Stomach (tissue), 9 donors: ENCODE data around the gene RPL13A. TPM values are rescaled to one million over a fixed set of nuclear protein-coding genes. Genes with fewer than 3 reads are reported as not detected.

ENCODE experiments used
- DNase-seq, 2 donors: peaks; one replicate each; pipeline versions ENCODE4 v3.0.0 to v3.0.0-alpha.2; 2013 to 2019
- H3K27ac ChIP-seq, 5 donors: fragments of 200-600 bp in 4 of 5; sonication (generic) in 4 of 5; one replicate each; pipeline ENCODE4 v1.5.1; 2013 to 2019; ENCODE audit warnings: mild to moderate bottlenecking in 1 of 5, moderate library complexity in 1 of 5
- H3K27me3 ChIP-seq, 3 donors: fragments of 200-600 bp; sonication (generic); one replicate each; pipeline ENCODE4 v1.5.1; 2017 to 2019; ENCODE audit warnings: mixed run types in 1 of 3
- H3K36me3 ChIP-seq, 4 donors: fragments of 200-600 bp; sonication (generic); 1 replicate in 3 of 4; 2 replicates in 1 of 4; pipeline ENCODE4 v1.5.1; 2016 to 2019
- H3K4me1 ChIP-seq, 4 donors: fragments of 200-600 bp; sonication (generic); one replicate each; pipeline ENCODE4 v1.5.1; 2016 to 2019
- H3K4me3 ChIP-seq, 4 donors: fragments of 200-600 bp; sonication (generic) in 3 of 4; one replicate each; pipeline ENCODE4 v1.5.1; 2016 to 2019; ENCODE audit warnings: mild to moderate bottlenecking in 1 of 4
- H3K9me3 ChIP-seq, 4 donors: fragments of 200-600 bp; sonication (generic); one replicate each; pipeline ENCODE4 v1.5.1; 2016 to 2019
- CTCF ChIP-seq, 7 experiments: fragments of 450-650 bp in 4 of 7; fragments of 200-600 bp in 3 of 7; sonication (generic) in 3 of 7; IDR thresholded peaks; one replicate each; pipeline ENCODE4 v1.5.1; 2016 to 2019; ENCODE audit warnings: antibody characterized with exemption in 7 of 7, control low read depth in 2 of 7, mild to moderate bottlenecking in 1 of 7
- EP300 ChIP-seq: sonication (generic); formaldehyde crosslinking; IDR thresholded peaks from one replicate; pipeline ENCODE4 v1.6.1; 2017; ENCODE audit warnings: antibody characterized with exemption
- POLR2A ChIP-seq, 4 donors: fragments of 450-650 bp; IDR thresholded peaks; one replicate each; pipeline ENCODE4 v1.6.1; 2016; ENCODE audit warnings: antibody characterized with exemption in 4 of 4, control low read depth in 2 of 4, mild to moderate bottlenecking in 1 of 4, moderate library complexity in 1 of 4
- POLR2AphosphoS5 ChIP-seq, 3 donors: sonication (generic); formaldehyde crosslinking; IDR thresholded peaks; one replicate each; pipeline ENCODE4 v1.6.1; 2016; ENCODE audit warnings: antibody characterized with exemption in 3 of 3
- WGBS, 5 donors: extraction: QIAGEN DNeasy Blood & Tissue Kit in 3 of 5; methylation state at CpG; one replicate each; pipeline versions ENCODE4 v1.1.5 to v1.1.7; 2013 to 2018; 5-methylcytosine and 5-hydroxymethylcytosine counted together
- intact Hi-C: fragments of 100-400 bp; cut with DNase I; formaldehyde crosslinking; loops from one replicate; pipeline ENCODE4 v1.15.1; 2023; ENCODE audit warnings: low total_unique reads
- polyA plus RNA-seq, 3 donors: library from polyadenylated mRNA; stranded (reverse); fragments of 200-250 nt; gene quantifications; one replicate each; pipeline ENCODE4 v1.2.3, GENCODE V29; 2013
- total RNA-seq, 5 donors: library from RNA; depleted of rRNA; stranded (reverse); fragments of >200 nt; gene quantifications; one replicate each; pipeline versions ENCODE4 v1.1.0 to v1.2.3, GENCODE V29; 2014 to 2016
- donor health status: healthy with polysubstance abuse.
- donor health status: Bipolar disorder and iron deficiency.
- donor health status: healthy.

The RPL13A gene
- total and polyA plus RNA-seq, 8 donors: 2,540 to 5,817 (median 3,195) TPM

- Histone ChIP-seq H3K4me3 (no peak overlapping the region), H3K27ac (peak overlapping the region in 1 of 5 donors; percentile 43)
- WGBS, 5 donors: 73 to 78% (median 76%) methylated on average over 9 of the region's 9 CpGs
Measured at GRCh38 chr19:49503582-49503962, 16.2 kb downstream of the RPL13A start.

GRCh38 chr19:49506575-49507105, 19.2 kb downstream of the RPL13A start:
- peak; percentile 76 to 85 for DNase-seq
- H3K27ac ChIP-seq: no peak overlapping the region
- H3K27me3 ChIP-seq: no peaks in the 10 kb centered on the region
- no peaks in the 10 kb centered on the region for H3K9me3 ChIP-seq
- H3K4me1 ChIP-seq: peaks cover 2 to 18% (median 15%) of the 10 kb centered on the region in 4 donors
- no peak overlapping the region for H3K4me3 ChIP-seq
- intact Hi-C loops: loop anchor here (5.0 kb wide), 1 partner anchor 36 kb away; no protein-coding TSS in a partner anchor
- TF ChIP-seq POLR2AphosphoS5 (IDR thresholded peaks at IDR 0.05) (no peak), EP300 (no peak), POLR2A (IDR thresholded peaks at IDR 0.05) (no peak), CTCF (IDR thresholded peaks at IDR 0.05) (peak in 5 of 7 experiments; percentile 61 to 90 (median 80))
- WGBS, 5 donors: 24 to 34% (median 28%) methylated on average over 8 of the region's 8 CpGs
- H3K36me3 ChIP-seq: no peaks in the 10 kb centered on the region

More at GRCh38 chr19:49503582-49503962, 16.2 kb downstream of the RPL13A start:
- TF ChIP-seq EP300 (no peak), POLR2A (IDR thresholded peaks at IDR 0.05) (no peak), CTCF (IDR thresholded peaks at IDR 0.05) (no peak), POLR2AphosphoS5 (IDR thresholded peaks at IDR 0.05) (no peak)
- DNase-seq: no peak
- H3K36me3 ChIP-seq: peaks cover 15 to 17% (median 16%) of the 10 kb centered on the region in 4 donors
- peaks cover 23 to 45% (median 34%) of the 10 kb centered on the region in 4 donors for H3K4me1 ChIP-seq
- intact Hi-C loops: no loop called here
- no peaks in the 10 kb centered on the region for H3K27me3 ChIP-seq
- no peaks in the 10 kb centered on the region for H3K9me3 ChIP-seq

GRCh38 chr19:49507803-49508494, 20.5 kb downstream of the RPL13A start:
- DNase-seq: no peak
- H3K4me3 ChIP-seq: no peak overlapping the region
- TF ChIP-seq CTCF (IDR thresholded peaks at IDR 0.05) (no peak), POLR2AphosphoS5 (IDR thresholded peaks at IDR 0.05) (no peak), POLR2A (IDR thresholded peaks at IDR 0.05) (no peak), EP300 (no peak)
- no peaks in the 10 kb centered on the region for H3K36me3 ChIP-seq
- H3K9me3 ChIP-seq: no peaks in the 10 kb centered on the region
- WGBS, 5 donors: 77 to 85% (median 78%) methylated on average over 12 of the region's 12 CpGs
- peaks cover 14 to 28% (median 22%) of the 10 kb centered on the region in 4 donors for H3K4me1 ChIP-seq
- peak overlapping the region in 1 of 5 donors; percentile 39 for H3K27ac ChIP-seq
- intact Hi-C loops: loop anchor here (5.0 kb wide), 1 partner anchor 34 kb away; no protein-coding TSS in a partner anchor
- no peaks in the 10 kb centered on the region for H3K27me3 ChIP-seq

GRCh38 chr19:49512970-49513745, 25.8 kb downstream of the RPL13A start:
- peak overlapping the region; percentile 85 to 93 (median 90) for H3K27ac ChIP-seq
- peak; percentile 59 to 91 for DNase-seq
- whole genome bisulfite sequencing, 5 donors: 0 to 2% (median 0%) methylated on average over 31 to 50 of the region's 50 CpGs
- peak overlapping the region; percentile 77 to 92 (median 84) for H3K4me3 ChIP-seq
- peaks cover 14 to 66% (median 44%) of the 10 kb centered on the region in 4 donors for H3K4me1 ChIP-seq
- intact Hi-C loops: no loop called here
- H3K27me3 ChIP-seq: no peaks in the 10 kb centered on the region
- no peaks in the 10 kb centered on the region for H3K9me3 ChIP-seq
- TF ChIP-seq POLR2A (IDR thresholded peaks at IDR 0.05): no peak
- no peak for TF ChIP-seq CTCF (IDR thresholded peaks at IDR 0.05)
- TF ChIP-seq POLR2AphosphoS5 (IDR thresholded peaks at IDR 0.05): no peak
- TF ChIP-seq EP300: no peak
- H3K36me3 ChIP-seq: peaks cover 0 to 35% (median 4%) of the 10 kb centered on the region in 4 donors
